Measurements from ENCODE around the gene C16orf92.
"Not testable (repeated sequence)": the region's sequence is repeated elsewhere in the genome, so short reads cannot be mapped to it uniquely, and the experiment has no call there.

Gene C16orf92

GRCh38 chr16:30027588-30028437 lies 4.8 kb downstream of the C16orf92 start:
- DNase-seq, result no peak

DNA sequence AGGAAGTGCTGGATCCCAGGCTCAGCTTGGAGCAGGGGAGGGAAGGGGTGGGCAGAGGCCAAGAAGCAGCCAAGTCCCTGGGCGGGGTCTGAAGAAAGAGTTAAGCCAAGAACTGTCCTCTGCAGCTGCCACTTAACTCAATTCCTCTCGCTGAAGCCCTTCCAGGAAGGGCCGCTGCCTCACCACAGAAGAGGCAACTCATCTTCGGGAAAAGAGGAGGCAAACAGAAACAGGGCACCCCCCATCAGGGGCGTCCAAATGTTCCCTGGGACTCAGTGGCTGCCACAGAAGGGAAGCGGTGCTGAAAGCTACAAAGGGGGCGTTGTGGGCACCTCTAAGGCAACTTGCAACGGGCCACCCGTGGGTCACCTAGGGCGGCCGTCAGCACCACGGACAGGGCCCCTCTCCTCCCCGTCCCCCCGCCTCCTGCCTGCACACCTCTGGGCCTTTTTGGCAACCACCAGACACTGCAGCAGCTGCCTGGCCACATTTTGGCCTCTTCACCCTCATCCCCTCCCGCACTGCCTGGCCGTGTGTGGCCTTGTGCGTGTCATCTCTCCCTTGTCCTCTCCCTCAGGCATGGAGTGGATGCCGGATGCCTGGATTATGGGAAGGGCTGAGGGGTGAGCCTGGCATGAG lies 5.6 kb downstream of the C16orf92 start:
- DNase-seq, result no peak

DNA sequence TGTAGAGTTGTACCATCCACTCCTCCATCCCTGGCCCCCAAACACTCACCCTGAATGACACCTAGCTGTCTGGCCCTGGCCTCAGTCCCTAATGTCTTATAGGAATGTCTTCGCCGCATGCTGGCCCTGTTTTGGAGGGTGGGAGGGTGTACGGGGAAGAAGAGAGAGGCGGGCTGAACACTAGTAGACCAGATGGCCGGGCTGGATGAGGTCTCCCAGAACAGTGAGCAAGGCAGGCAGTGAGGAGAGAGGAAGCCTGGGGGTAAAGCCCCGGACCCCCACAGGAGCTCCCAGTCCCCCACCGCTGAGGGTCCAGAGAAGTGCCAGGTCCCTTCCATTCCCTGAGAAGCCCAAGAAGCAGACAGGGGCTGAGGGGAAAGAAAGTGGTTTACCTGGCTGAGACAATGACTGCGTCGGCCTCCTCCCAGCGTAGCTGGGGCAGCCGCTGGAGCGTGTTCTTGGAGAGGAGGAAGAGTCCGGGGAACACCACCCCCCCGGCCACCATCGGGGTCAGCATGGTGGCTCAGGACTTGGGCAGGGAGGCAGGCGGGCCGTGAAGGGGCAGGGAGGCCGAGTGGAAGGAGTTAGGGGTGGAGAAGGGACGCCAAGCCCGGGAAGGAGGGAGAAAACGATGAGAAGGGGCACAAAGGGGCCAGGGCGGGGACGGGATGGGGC lies 7.2 kb downstream of the C16orf92 start:
- no peak for DNase-seq

DNA sequence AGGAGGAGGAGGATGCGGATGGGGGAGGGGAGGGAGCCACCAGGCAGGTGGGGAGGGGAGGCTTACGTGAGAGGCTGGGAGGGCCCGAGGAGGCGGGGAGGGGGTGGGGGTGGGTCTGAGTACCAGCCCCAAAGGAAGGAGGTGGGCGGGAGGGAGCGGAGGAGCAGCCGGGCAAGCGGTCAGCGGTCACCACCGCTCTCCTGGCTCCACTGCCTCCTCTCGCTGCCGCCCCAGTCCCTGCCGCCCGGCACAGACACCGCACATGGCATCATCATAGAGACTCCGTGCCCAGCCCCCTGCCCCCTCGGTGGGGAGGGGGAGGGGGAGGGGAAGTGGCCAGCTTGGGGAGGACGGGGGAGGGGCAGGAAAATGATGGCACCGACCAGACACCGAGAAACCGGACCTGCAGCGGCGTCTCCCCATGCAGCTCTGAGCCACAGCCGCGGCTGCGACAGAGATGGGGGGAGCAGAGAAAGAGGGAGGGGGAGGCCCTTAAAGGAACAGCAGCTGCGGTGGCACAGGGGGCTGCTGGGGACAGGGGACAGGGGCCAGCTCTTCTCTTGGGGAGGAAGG lies 7.9 kb downstream of the C16orf92 start, which contains the start of gene TLCD3B:
Gene TLCD3B, minus strand, starts transcription at position 431 of the 573 bp plus-strand sequence. CDS start 744 bp downstream, outside the sequence.
- no peak for DNase-seq

DNA sequence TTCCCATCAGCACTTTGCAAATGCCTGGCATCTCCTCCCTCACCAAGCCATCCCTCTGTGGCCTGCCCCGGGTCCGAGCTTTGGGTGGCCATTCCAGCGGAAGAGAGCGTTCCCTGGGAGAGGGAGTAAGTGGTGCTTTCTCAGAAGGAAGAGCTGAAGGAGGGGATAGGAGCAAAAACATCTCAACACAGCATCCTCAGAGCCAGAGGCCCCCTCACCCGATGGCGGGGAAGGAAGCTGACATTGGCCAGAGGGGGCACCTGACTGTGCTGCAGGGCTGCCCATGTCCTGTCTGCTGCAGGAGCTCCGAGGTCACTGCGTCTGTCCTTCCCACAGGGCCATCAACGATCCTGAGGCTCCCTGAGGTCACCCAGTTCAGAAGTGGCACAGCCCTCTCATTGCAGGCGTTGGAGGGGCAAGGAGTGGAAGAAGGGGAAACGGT lies 8.5 kb downstream of the C16orf92 start:
- DNase-seq, result no peak

- DNase-seq, result peak; percentile 51
Measured at GRCh38 chr16:30032083-30032819, 9.3 kb downstream of the C16orf92 start.

DNA sequence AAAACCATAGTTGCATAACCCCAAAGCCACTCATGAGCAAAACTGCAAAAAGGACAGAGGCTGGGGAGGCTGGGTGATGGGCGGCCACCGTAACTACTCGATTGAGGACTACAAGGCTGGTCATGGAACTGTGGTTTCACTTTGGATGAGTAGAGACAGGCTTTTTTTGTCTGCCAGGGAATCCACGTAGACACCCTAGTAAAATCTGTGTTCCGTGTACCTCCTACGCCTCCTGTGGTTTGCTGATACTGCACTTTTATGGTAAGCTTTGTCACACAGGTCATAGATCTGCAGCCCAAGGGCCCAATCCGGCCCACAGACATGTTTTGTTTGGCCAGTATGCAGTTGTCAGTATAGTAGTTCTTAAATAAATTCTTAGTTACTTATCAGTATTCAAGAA lies 10.3 kb downstream of the C16orf92 start:
- no peak for DNase-seq

GRCh38 chr16:30040221-30040620 lies 17.2 kb downstream of the C16orf92 start:
- no peak for DNase-seq

GRCh38 chr16:30040690-30041089 lies 17.7 kb downstream of the C16orf92 start:
- not testable (repeated sequence) for DNase-seq

DNA sequence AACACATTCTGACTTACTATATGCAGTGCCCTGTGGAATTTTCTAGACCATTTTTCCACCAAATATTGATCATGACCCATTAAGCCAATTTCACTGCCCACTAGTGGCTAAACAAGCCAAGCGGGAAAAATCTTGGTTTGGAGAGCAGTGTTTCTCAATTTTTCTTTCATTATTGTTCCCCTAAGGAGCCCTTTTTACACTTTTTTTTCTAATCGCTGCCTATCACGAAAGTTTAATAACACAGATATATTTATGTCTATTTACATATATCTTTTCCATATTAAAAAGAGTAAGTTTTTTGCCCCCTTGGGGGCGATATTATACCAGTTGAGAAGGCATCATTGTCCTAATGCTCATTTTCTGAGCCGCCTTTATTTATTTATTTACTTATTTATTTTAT lies 18.8 kb downstream of the C16orf92 start:
- no peak for DNase-seq

DNA sequence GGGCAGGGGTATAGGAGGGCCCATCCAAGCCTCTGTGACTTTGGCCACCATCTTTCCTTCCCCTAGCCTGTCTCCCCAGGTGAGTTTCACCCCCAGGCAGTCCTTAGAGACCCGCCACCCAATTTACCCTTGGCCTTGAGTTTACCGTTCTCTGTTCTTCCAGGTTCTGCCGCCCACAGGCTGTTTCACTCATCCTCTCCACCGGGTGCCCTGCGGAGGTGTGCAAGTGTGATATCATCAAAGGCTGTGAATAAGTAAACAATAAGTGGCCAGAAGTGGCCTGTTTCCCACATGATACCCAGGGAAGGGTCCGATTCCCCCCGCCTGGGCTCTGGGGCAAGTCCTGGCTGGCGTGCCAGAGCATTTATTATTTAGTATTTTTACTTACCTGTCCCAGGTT lies 23.2 kb downstream of the C16orf92 start:
- DNase-seq, result no peak

DNA sequence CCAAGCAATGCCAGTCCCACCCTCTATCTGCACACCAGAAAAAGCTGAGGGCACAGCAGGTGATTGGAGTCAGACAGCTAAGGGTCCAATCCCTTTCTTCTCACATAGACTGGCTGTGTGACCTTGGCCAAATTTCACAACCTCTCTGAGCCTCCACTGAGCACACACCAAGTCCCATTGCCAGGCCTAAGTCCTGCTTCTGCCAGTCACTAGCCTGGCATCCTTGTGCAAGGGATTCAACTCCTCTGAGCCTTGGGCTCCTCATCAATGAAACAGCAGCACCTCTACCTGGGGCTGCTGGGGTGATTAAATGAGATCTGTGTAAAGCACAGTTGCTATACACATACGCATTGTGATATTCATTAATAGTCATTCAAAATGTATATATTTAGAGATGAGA lies 23.6 kb downstream of the C16orf92 start:
- DNase-seq, result no peak

DNA sequence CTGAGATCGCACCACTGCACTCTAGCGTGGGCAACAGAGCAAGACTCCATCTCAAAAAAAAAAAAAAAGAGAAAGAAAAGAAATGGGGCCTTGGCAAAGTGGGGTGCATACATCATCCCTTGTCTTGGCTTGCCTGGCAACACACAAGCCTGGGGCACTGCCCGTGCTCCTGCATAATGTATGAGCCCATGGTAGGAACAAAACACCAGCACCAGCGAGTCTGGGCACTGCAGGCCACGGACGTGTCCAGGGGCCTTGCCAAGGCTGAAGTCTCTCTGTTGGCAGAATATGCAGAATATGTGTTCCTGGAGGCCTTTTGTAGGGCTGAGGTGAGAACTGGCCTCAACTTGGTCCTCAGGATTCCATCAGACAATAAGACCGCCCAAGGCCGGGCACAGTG lies 26.9 kb downstream of the C16orf92 start:
- no peak for DNase-seq

GRCh38 chr16:30051518-30051917 lies 28.5 kb downstream of the C16orf92 start:
- DNase-seq, result no peak

- peak; percentile 89 for DNase-seq
Measured at GRCh38 chr16:30052671-30053372, 29.8 kb downstream of the C16orf92 start.

DNA sequence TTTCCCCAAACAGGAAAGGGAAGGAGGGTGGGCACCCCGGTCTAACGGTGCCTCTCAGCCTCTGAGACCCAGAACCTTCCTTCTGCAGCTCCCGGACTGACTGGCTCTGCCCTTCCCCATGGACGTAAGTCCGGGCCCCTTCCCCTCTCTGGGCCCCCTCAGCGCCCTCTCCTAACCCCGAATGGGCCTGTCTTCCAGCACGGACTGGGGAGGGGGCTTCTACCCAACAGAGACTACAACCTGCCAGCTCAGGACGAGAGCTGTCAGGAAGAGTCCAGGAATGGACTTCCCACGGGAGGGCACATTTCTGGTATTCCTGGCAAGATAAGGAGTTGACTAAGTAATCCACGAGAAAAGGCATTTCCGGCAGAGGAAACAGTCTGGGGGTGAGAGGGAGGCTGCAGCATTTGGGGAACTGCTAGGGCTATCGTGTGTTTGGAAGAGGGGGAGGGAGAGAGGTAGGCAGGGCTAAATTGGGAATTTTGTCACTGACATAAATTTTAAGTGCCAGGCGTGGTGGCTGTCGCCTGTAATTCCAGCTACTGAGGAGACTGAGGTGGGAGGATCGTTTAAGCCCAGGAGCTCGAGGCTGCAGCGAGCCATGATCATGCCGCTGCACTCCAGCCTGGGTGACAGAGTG lies 30.5 kb downstream of the C16orf92 start:
- no peak for DNase-seq

- DNase-seq, result no peak
Measured at GRCh38 chr16:30054451-30054850, 31.5 kb downstream of the C16orf92 start.

DNA sequence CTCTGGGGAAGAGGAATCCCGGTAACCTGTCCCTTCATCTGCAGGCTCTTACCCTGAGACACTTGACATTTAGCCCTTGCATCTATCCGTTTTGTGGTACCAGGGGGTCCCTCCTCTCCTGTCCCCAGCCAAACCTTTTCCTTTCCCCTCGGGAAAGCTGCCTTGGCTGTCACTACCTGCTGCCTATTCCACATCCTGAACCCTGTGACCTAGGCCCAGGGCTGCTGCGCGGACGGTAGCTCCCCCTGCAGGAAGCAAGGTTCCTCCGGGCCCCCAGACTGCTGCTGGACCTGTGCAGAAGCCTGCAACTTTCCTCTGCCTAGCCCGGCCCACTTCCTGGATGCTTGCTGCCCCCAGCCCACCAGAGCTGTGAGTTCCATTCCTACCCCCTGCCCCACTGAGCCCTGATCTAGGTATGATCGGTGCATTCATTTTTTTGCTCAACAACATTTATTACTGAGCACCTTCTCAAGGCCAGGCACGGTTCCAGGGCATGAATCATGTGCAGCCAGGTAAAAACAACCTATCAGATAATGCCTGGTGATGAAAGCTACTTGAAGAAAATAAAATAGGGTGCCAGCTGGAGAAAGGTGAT lies 32.1 kb downstream of the C16orf92 start:
- DNase-seq, result peak; percentile 41

DNA sequence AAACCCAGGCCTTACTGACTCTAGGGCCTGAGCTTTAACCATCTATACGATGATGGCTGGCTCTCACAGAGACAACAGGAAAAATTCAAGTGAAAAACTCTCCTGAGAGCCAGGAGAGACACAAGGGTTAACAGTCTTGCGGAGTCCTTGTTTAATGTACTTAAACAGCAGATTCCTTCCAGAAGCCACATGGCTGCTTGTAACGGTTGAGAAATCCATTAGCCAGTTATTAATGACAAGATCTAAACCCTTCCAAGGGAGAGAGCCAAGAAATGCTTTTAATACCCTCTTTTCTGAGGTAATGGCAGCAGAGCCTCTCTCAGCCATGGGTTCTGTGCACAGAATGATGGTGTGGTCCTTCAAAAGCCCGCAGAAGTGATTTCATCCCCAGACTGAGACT lies 37.3 kb downstream of the C16orf92 start:
- DNase-seq, result no peak

DNA sequence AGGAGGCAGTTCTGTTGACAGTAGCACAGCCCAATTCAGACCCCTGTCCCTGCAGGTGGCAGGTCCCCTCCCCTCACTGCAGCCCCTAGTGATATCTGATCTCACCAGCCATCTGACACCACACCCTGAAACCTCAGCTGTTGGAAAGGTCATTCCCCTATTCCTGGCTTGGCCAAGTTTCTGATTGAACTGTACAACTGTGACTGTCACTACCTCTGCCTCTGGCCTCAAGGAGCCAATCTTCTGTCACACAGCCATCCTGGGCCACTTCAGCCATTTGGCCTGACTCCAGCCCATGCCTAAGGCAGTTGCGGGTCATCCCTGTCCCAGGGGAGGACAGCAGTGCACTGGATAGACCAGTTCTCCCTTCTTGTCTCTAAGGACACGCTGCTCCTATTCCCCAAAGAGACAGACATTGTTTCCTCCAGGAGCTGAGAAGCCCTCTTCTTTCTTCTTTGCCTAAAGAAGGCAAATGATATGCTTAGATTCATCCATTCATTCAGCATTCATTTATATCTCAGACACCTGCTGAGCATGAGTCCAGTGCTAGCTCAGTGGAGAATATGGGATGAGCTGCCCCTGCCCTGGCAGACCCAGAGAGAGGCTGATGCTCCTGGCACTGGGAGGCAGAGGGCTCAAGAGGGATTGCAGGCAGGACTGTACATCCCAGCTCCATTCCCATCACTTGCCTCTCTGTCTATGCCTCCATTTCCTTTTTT lies 38.0 kb downstream of the C16orf92 start:
- no peak for DNase-seq

All from activated CD8-positive, alpha-beta memory T cell treated with anti-CD3 and anti-CD28 coated beads, Interleukin-2, amount 50 U/mL, for 4 hours (primary cell).